Activated CD4-positive, alpha-beta T cell treated with anti-CD3 and anti-CD28 coated beads, Interleukin-2, amount 50 U/mL, for 48 hours (primary cell): ENCODE data around the gene ALG11.
A peak's percentile ranks its signal among the peaks of the same experiment; 100 is the strongest.
"Not testable (repeated sequence)": the region's sequence is repeated elsewhere in the genome, so short reads cannot be mapped to it uniquely, and the experiment has no call there.

ENCODE experiments used
- DNase-seq, 2 experiments: peaks; one replicate each; pipeline ENCODE4 v3.0.0-alpha.2; 2020

ALG11 gene

GRCh38 chr13:52033039-52033438 is 20.8 kb downstream of the ALG11 start:
- no peak for DNase-seq

DNA sequence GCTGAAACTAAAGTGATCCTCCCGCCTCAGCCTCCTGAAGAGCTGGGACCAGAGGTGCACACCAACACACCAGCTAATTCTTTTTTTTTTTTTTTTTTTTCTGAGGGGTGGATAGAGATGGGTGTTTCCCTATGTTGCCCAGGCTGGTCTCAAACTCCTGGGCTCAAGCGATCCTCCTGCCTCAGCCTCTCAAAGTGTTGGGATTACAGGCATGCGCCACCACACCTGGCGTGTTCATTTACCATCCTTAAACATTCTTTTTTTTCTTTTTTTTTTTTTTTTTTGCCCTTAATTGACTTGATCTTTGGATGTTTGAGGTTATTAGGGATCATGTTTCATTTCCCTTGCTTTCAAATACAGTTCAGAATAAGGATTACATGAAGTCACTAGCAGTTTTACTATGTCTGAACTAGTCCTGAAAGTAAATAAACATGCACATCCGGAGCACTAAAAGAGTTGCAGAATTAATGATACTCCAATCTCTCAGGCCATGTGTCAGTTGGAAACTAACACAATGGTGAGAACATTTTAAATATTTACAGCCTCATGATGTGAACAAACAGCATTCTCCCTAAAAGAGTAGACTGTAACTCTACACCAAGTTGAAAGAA is 22.5 kb downstream of the ALG11 start:
- no peak for DNase-seq

DNA sequence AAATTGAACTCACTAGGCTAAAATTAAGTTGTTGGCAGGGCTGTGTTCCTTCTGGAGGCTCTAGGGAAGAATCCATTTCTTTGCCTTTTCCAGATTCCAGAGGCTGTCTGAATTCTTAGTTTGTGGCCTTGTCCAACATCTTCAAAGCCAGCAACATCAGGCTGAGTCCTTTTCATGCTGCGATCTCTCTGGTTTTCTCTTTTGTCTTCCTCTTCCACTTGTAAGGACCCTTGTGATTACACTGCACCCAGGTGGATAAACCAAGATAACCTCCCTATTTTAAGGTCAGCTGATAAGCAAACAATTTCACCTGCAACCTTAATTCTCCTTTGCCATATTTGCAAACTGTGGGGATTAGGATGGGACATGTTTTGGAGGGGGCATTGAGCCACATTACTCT is 23.8 kb downstream of the ALG11 start:
- no peak for DNase-seq

GRCh38 chr13:52043675-52044074 is 31.5 kb downstream of the ALG11 start:
- no peak for DNase-seq

DNA sequence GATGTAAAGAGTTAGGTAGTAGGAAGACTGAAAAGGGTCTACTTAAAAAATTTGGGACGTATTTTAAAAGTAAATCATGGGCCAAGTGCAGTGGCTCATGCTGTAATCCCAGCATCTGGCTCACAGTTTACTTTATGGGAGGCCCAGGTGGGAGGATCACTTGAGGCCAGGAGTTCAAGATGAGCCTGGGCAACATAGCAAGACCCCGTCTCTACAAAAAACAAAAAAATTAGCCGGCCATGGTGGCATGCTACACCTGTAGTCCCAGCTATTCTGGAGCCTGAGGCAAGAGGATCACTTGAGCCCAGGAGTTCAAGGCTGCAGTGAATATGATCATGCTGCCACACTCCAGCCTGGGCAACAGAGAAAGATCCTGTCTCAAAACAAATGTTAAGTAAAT is 35.3 kb downstream of the ALG11 start:
- DNase-seq, result no peak

DNA sequence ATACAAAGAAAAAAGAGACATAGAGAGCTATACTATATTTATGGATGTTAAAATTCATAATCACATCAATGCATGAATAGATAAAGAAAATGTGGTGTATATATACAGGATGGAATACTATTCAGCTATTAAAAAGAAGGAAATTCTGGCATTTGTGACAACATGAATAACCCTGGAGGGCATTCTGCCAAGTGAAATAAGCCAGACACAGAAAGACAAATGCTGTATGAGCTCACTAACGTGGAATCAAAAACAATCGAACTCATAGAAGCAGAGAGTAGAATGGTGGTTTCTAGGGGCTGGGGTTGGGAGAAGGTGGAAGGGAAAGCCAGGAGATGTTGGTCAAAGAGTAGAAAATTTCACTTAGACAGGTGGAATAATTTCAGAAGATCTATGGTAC is 36.3 kb downstream of the ALG11 start:
- no peak for DNase-seq

- no peak for DNase-seq
These were observed 39.2 kb downstream of the ALG11 start for GRCh38 chr13:52051400-52051799.

- DNase-seq, result no peak
These were observed 41.3 kb downstream of the ALG11 start for GRCh38 chr13:52053460-52053859.

- DNase-seq, result not testable (repeated sequence)
These were observed 48.9 kb downstream of the ALG11 start for GRCh38 chr13:52061064-52061463.

- DNase-seq, result no peak
These were observed 49.4 kb downstream of the ALG11 start for GRCh38 chr13:52061587-52061986.

DNA sequence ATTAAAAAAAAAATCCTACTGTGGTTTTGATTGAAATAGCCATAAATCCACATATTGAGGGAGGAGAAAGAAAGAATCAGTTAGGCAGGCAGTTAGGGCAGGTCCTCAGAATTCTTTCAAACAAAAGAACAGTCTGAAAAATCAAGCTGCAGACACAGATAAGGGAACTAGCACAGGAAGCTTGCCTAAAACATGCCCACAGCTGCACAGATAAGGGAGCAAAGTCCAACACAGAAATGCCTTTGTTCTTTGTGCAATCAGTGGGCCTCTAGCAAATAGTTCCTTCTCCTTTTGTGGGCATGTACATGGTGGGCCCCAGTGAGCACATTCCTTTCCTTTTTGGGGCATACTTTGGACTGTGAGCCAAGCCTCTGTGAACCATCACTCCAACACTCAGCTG is 55.0 kb downstream of the ALG11 start:
- DNase-seq, result no peak

DNA sequence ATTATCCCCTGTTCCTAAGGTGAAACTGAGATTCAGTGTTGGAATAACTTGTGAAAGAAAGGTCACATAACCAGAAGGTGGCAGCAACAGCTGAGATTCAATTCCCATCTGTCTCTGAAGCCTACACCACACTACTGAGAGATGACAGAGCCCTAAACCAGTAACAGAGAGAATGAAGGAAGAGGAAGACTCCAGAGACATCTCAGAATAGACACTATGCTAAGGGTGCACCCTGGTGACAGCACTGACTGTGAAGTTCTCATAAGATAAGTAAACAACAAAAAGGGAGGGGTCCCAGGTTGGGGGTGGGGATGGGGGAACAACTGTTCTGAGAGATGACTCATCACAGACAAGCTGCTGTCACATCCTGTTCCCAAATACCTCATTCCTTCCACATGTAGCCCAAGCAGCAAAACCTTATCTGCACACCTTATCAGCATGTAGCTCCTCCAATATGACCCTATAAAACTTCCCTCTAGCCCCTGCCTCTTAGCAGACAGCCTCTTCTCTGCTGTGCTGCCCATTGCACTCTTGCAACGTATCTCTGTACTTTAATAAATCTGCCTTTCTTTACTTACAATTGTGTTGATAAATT is 58.8 kb downstream of the ALG11 start:
- DNase-seq, result peak; percentile 10 to 18
